Motor neuron (in vitro differentiated cells): Measurements from ENCODE around the gene RPL6. TPM values are rescaled to one million over a fixed set of nuclear protein-coding genes. Genes with fewer than 3 reads are reported as not detected.

Experiments
- ATAC-seq, 8 experiments: fragments of 200-7000 bp; cut with Tn5 transposase; replicated peaks in 6 of 8; 2 replicates each; pipeline ENCODE4 v1.8.0; 2021; ENCODE audit warnings: mild to moderate bottlenecking in 8 of 8, moderate library complexity in 8 of 8
- H3K27ac ChIP-seq, 2 donors: fragments of 250-450 bp; sonication (Bioruptor Pico); 2 replicates each; pipeline ENCODE4 v1.9.0; 2021; ENCODE audit warnings: antibody characterized with exemption in 2 of 2, mild to moderate bottlenecking in 2 of 2, moderate library complexity in 1 of 2
- H3K4me1 ChIP-seq, 2 donors: fragments of 250-450 bp; sonication (Bioruptor Pico); replicated peaks in 1 of 2; 2 replicates each; pipeline ENCODE4 v1.6.1; 2021; ENCODE audit warnings: antibody characterized with exemption in 2 of 2, mild to moderate bottlenecking in 2 of 2, moderate library complexity in 1 of 2
- H3K4me3 ChIP-seq, 5 donors: fragments of 250-450 bp; sonication (Bioruptor Pico); 2 replicates each; pipeline ENCODE4 v1.9.0; 2021; ENCODE audit warnings: antibody characterized with exemption in 5 of 5, mild to moderate bottlenecking in 5 of 5, moderate library complexity in 4 of 5
- WGBS, 10 experiments: fragments of 450-650 bp; shearing (Covaris generic); methylation state at CpG; one replicate each; pipeline ENCODE4 v1.0.0; 2022; 5-methylcytosine and 5-hydroxymethylcytosine counted together
- in situ Hi-C, 9 experiments: fragments of 400-800 bp; cut with MboI; loops; one replicate each; pipeline ENCODE4 v1.15.0; 2021; ENCODE audit warnings: low sequenced_read_pairs in 9 of 9, low pct_unique_long_range_greater_than_20kb in 2 of 9; ENCODE audit not compliant: unreplicated experiment in 9 of 9
- total RNA-seq, 8 experiments: library from RNA; unstranded; fragments of 300-600 nt; gene quantifications; 2 replicates each; pipeline versions ENCODE4 v1.2.3 to v1.2.4, GENCODE V29; 2022

RPL6 gene
- total RNA-seq, 8 experiments from 2014 or later, result 1,730 to 3,272 (median 2,208) TPM

- Histone ChIP-seq H3K4me1 (peaks cover 12 to 15% of the 10 kb centered on the region in 2 donors), H3K27ac (peak overlapping the region; percentile 2 to 10), H3K4me3 (no peak overlapping the region)
- 42 to 100% (median 67%) methylated on average over 1 to 3 of the region's 3 CpGs; no CpG with 5 or more reads in 1 of the 10 experiments for WGBS, 10 experiments
- no peak for ATAC-seq
- in situ Hi-C loops, result loop anchor here in 3 of 9 experiments (25.0 kb wide), 2 partner anchors 99 to 124 kb away; no protein-coding TSS in a partner anchor
Observed at GRCh38 chr12:112386726-112387125, 22.7 kb downstream of the RPL6 start.

- in situ Hi-C loops, result loop anchor here in 3 of 9 experiments (25.0 kb wide), 2 partner anchors 96 to 121 kb away; no protein-coding TSS in a partner anchor
Observed at GRCh38 chr12:112382866-112383265, 26.5 kb downstream of the RPL6 start.

GRCh38 chr12:112381883-112382796, 27.3 kb downstream of the RPL6 start, which contains the start of gene HECTD4:
Gene HECTD4, minus strand, starts transcription at chr12:112382431. Its CDS starts 303 bp downstream, at chr12:112382128.
- H3K4me3 ChIP-seq, result peak within 1 kb of the TSS; percentile 89 to 100 (median 93)
- peak; percentile 89 to 95 (median 91) for ATAC-seq
- H3K27ac ChIP-seq, result peak within 1 kb of the TSS; percentile 88 to 95
- 10 to 50% (median 40%) methylated on average over 2 to 6 of the region's 106 CpGs; no CpG with 5 or more reads in 7 of the 10 experiments for WGBS, 10 experiments
- peaks cover 18 to 19% of the 10 kb centered on the region in 2 donors for H3K4me1 ChIP-seq
- in situ Hi-C loops, result loop anchor here in 3 of 9 experiments (25.0 kb wide), 2 partner anchors 95 to 120 kb away; no protein-coding TSS in a partner anchor

More at GRCh38 chr12:112382866-112383265, 26.5 kb downstream of the RPL6 start:
- 78 to 96% (median 85%) methylated on average over 2 to 9 of the region's 11 CpGs; no CpG with 5 or more reads in 2 of the 10 experiments for WGBS, 10 experiments
- Histone ChIP-seq H3K4me3 (peak overlapping the region in 3 of 5 donors; percentile 89 to 100 (median 95)), H3K4me1 (peaks cover 19 to 20% of the 10 kb centered on the region in 2 donors), H3K27ac (peak overlapping the region in 1 of 2 donors; percentile 95)
- ATAC-seq, result no peak

- 0% methylated on average over 3 of the region's 33 CpGs; no CpG with 5 or more reads in 9 of the 10 experiments for WGBS, 10 experiments
- H3K27ac ChIP-seq, result peak overlapping the region; percentile 88 to 95
- peak in 6 of 8 experiments; percentile 24 to 50 (median 38) for ATAC-seq
Observed at GRCh38 chr12:112381406-112381882, 28.0 kb downstream of the RPL6 start.

GRCh38 chr12:112380663-112381405, 28.6 kb downstream of the RPL6 start:
- peak in 7 of 8 experiments; percentile 5 to 36 (median 21) for ATAC-seq
- in situ Hi-C loops, result loop anchor here in 3 of 9 experiments (25.0 kb wide), 2 partner anchors 94 to 119 kb away; no protein-coding TSS in a partner anchor
- peak overlapping the region; percentile 89 to 100 (median 93) for H3K4me3 ChIP-seq
- peaks cover 7 to 8% of the 10 kb centered on the region in 2 donors for H3K4me1 ChIP-seq
- peak overlapping the region; percentile 88 to 95 for H3K27ac ChIP-seq
- WGBS, 10 experiments, result 0 to 77% (median 42%) methylated on average over 3 to 24 of the region's 34 CpGs; no CpG with 5 or more reads in 1 of the 10 experiments

More at GRCh38 chr12:112381406-112381882, 28.0 kb downstream of the RPL6 start:
- in situ Hi-C loops, result loop anchor here in 3 of 9 experiments (25.0 kb wide), 2 partner anchors 94 to 119 kb away; no protein-coding TSS in a partner anchor
- peaks cover 11 to 12% of the 10 kb centered on the region in 2 donors for H3K4me1 ChIP-seq
- peak overlapping the region; percentile 89 to 100 (median 93) for H3K4me3 ChIP-seq

GRCh38 chr12:112375105-112375504, 34.3 kb downstream of the RPL6 start:
- Histone ChIP-seq H3K27ac (no peak overlapping the region), H3K4me1 (peaks cover 0 to 5% of the 10 kb centered on the region in 2 donors), H3K4me3 (no peak overlapping the region)
- in situ Hi-C loops, result loop anchor here in 3 of 9 experiments (25.0 kb wide), 2 partner anchors 88 to 113 kb away; no protein-coding TSS in a partner anchor
- WGBS, 10 experiments, result 50 to 100% (median 87%) methylated on average over 1 to 5 of the region's 5 CpGs; no CpG with 5 or more reads in 2 of the 10 experiments
- ATAC-seq, result no peak

GRCh38 chr12:112374166-112374740, 35.2 kb downstream of the RPL6 start:
- H3K27ac ChIP-seq, result no peak overlapping the region
- ATAC-seq, result peak in 1 of 8 experiments; percentile 19
- in situ Hi-C loops, result no loop called here
- H3K4me1 ChIP-seq, result no peaks in the 10 kb centered on the region
- no peak overlapping the region for H3K4me3 ChIP-seq
- 80 to 100% (median 90%) methylated on average over 1 to 3 of the region's 3 CpGs; no CpG with 5 or more reads in 2 of the 10 experiments for WGBS, 10 experiments

- in situ Hi-C loops, result no loop called here
- Histone ChIP-seq H3K4me1 (no peaks in the 10 kb centered on the region), H3K27ac (no peak overlapping the region), H3K4me3 (no peak overlapping the region)
- ATAC-seq, result no peak
- 84 to 100% (median 94%) methylated on average over 2 to 7 of the region's 8 CpGs; no CpG with 5 or more reads in 2 of the 10 experiments for WGBS, 10 experiments
Observed at GRCh38 chr12:112370868-112371510, 38.4 kb downstream of the RPL6 start.

GRCh38 chr12:112370199-112370598, 39.2 kb downstream of the RPL6 start:
- WGBS, 10 experiments, result 0 to 86% (median 70%) methylated on average over 1 of the region's 1 CpG; no CpG with 5 or more reads in 3 of the 10 experiments
- no peak for ATAC-seq
- no peak overlapping the region for H3K4me3 ChIP-seq
- in situ Hi-C loops, result no loop called here
- peak overlapping the region in 1 of 2 donors; percentile 3 for H3K27ac ChIP-seq
- H3K4me1 ChIP-seq, result no peaks in the 10 kb centered on the region

- ATAC-seq, result peak in 1 of 8 experiments; percentile 37
- Histone ChIP-seq H3K4me3 (no peak overlapping the region), H3K27ac (no peak overlapping the region), H3K4me1 (no peaks in the 10 kb centered on the region)
- in situ Hi-C loops, result no loop called here
- 38 to 100% (median 80%) methylated on average over 1 to 6 of the region's 6 CpGs; no CpG with 5 or more reads in 1 of the 10 experiments for WGBS, 10 experiments
Observed at GRCh38 chr12:112368856-112369255, 40.5 kb downstream of the RPL6 start.

- Histone ChIP-seq H3K27ac (no peak overlapping the region), H3K4me3 (no peak overlapping the region), H3K4me1 (no peaks in the 10 kb centered on the region)
- ATAC-seq, result peak in 3 of 8 experiments; percentile 27 to 50 (median 30)
- 9 to 100% (median 79%) methylated on average over 1 to 3 of the region's 3 CpGs; no CpG with 5 or more reads in 1 of the 10 experiments for WGBS, 10 experiments
- in situ Hi-C loops, result no loop called here
Observed at GRCh38 chr12:112367965-112368364, 41.4 kb downstream of the RPL6 start.
